HG02571 (cell line): Measurements from ENCODE around the gene CNGA3.

ENCODE experiments used
- ATAC-seq: cut with Tn5 transposase; IDR thresholded peaks from one replicate; pipeline ENCODE4 v1.9.1; 2021; ENCODE audit warnings: mild to moderate bottlenecking, moderate library complexity; ENCODE audit not compliant: unreplicated experiment

CNGA3 gene

GRCh38 chr2:98376996-98377395, 30.7 kb downstream of the CNGA3 start:
- no peak for ATAC-seq

DNA sequence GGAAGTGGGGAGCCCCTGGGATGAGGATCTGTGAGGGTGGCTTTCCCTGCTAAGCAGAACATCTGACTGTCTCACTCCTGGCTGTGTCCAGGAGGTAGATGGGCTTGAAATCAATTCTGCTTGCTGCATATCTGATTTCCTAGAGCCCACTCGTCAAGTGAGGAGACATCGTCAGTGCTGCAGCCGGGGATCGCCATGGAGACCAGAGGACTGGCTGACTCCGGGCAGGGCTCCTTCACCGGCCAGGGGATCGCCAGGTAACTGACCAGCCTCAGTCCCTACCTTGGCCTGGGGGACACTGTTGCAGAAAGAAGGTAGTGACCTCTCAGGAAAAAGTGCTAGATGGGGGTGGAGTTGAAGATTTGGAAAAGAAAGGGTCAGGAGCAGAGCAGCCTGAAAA, 31.3 kb downstream of the CNGA3 start:
- ATAC-seq = no peak

GRCh38 chr2:98378196-98378595, 31.9 kb downstream of the CNGA3 start:
- ATAC-seq = no peak

DNA sequence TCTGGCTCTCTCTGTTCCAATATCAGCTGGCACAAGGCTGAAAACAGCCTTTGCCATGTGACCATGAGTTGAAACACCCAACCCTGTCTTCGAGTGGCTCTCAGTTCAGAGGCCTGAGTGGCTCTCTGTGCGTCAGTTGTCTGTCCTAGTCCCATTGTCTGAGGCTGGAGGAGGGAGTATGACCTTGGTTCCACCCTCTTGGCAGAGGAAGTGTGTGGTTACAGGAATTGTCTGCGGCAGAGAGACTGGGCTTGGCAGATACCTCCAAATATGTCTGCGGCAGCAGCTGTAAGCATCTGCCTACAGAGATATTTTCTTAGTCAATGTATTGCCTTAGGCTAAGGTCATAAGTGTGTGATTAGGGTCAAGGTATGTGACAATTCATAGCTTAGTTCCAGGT, 32.6 kb downstream of the CNGA3 start:
- no peak for ATAC-seq

DNA sequence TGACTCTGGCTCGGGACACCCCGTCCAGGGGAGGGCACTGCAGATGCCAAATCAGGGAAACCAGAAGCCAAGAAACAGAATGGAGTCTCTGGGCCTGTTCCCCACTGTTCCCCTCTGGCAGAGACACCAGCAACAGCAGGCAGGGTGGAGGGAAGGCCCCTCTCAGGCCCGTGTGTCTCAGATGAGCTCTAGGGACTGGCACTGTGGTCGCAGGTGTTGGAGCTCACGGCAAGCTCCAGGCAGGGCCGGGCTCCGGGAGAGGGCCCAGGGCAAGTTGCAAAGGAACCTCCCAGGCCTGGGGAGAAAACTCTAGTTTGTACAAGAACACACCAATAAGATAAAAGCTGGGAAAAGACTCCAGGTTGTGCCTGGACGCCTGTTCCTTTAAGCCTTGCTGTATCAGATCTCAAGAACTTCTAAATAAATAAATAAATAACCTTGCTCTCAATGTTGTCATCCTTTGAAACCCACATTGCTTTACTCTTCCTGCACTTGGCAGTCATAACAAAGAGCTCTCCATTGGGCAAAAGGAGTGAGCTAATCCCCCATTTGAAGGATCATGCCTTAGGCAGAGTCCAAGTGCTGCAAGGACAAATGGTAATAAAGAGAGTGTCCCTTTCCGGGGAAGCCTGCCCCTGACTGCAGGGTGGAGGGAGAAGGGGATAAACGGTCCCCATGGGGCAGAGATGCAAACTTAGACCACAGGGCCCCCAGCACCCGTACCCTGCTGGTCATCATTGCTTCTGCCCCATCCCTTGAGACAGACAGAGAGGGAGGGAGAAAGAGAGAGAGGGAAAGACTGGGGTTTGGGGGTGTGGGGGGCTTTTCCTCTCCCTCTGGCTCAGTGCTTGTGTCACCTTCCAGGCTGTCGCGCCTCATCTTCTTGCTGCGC, 33.3 kb downstream of the CNGA3 start:
- ATAC-seq = no peak

- no peak for ATAC-seq
Measured at GRCh38 chr2:98380203-98380535, 33.9 kb downstream of the CNGA3 start.

GRCh38 chr2:98381494-98381893, 35.2 kb downstream of the CNGA3 start:
- no peak for ATAC-seq

- no peak for ATAC-seq
Measured at GRCh38 chr2:98382086-98382485, 35.8 kb downstream of the CNGA3 start.

DNA sequence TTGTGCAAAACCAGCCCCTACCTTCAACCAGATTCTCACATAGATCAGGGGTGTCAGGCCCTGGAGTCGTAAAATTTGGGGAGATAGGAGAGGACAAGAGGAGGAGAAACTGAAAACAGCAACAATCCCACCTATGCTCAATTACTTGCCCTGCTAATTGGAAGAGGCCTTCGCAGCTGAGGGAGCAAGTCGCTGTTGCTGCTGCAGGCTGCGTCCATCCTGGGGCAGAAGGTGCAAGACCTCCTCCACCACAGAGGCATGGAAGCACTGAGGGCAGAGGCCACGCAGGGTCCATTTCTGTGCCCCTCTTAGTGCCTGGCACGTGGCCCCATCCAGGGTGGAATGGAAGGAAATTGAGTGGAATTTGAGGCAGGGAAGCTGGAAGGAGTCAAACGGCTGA, 36.5 kb downstream of the CNGA3 start:
- no peak for ATAC-seq

DNA sequence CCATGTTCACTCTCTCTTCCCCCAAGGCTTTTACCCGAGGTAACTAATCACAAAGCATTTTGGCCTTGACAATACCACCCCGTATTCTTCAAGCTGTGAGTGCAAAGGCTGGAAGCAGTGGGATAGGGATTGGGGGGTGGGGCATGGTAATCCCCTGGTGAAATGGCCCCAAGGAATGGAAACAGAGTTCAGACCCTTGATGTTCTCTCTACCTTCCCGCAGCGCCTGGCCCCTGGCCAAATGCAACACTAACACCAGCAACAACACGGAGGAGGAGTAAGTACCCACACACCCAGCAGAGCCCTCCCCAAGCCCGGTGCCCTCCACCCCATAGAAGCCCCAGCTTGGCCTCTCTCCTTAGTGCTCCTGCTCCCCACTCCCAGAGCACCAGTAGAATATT, 36.9 kb downstream of the CNGA3 start:
- no peak for ATAC-seq

- ATAC-seq = no peak
Measured at GRCh38 chr2:98385050-98385699, 38.9 kb downstream of the CNGA3 start.

DNA sequence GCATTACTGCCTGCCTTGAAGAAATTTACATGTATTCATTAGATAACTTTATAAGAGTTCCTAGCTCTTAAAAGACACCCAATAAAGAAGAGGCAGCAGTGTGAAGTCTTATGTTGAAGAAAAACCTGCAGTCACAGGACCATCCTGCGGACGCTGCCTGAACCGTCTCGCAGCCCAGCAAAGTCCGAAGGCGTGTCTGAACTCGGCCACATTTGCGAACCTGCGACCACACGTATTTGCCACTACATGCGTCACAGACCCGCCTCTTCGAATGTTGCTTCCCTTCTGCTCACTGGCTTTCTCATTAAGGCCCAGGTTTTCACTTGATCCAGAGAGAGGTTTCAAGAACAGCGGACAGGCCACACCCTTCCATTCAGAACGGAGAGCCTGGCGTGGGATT, 41.2 kb downstream of the CNGA3 start:
- no peak for ATAC-seq

DNA sequence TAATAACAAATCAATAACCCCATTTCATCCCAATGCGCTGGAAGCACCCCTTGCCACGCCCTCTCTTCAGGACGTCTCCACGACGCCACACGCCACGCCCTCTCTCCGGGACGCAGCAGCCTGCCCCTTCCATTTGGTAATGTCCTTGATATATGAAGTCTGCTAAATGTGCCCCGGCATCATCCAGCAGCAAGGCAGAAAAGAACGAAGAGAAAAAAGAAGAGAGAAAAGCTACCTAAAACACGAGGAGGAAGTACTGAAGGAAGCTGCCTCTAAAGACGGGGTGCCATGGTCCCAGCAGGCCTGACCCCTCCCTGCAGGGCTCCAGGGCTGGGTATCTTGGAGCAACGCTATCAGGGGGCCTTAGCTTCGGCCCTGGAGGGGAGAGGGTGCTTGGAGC, 41.8 kb downstream of the CNGA3 start:
- no peak for ATAC-seq

- ATAC-seq = no peak
Measured at GRCh38 chr2:98388601-98389250, 42.5 kb downstream of the CNGA3 start.

DNA sequence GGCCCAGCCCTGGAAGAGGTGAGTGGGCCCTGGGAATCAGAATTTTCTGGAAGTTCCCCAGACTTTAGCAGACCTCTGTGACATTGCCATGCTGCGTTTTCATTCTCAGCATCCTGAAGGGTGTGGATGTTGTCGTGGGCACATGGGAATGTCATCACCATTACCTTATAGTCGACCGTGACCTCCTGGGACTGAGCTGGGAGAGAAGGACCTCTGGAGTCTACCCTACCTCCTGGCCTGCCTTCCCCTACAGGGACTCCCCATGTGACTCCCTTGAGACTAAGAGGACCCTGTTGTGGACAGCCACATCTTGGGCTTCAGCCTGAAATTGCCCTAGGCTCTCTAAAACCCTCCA, 43.0 kb downstream of the CNGA3 start:
- no peak for ATAC-seq

GRCh38 chr2:98390571-98391476, 44.6 kb downstream of the CNGA3 start:
- no peak for ATAC-seq

- no peak for ATAC-seq
Measured at GRCh38 chr2:98391581-98392270, 45.5 kb downstream of the CNGA3 start.

- ATAC-seq = no peak
Measured at GRCh38 chr2:98393354-98393753, 47.1 kb downstream of the CNGA3 start.

- ATAC-seq = no peak
Measured at GRCh38 chr2:98394595-98395153, 48.4 kb downstream of the CNGA3 start.

DNA sequence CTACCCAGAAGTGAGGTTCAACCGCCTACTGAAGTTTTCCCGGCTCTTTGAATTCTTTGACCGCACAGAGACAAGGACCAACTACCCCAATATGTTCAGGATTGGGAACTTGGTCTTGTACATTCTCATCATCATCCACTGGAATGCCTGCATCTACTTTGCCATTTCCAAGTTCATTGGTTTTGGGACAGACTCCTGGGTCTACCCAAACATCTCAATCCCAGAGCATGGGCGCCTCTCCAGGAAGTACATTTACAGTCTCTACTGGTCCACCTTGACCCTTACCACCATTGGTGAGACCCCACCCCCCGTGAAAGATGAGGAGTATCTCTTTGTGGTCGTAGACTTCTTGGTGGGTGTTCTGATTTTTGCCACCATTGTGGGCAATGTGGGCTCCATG, 49.7 kb downstream of the CNGA3 start:
- no peak for ATAC-seq
